HG03439 (cell line): ENCODE data around the gene SLC7A14.

Experiments used
- ATAC-seq: cut with Tn5 transposase; IDR thresholded peaks from one replicate; pipeline ENCODE4 v1.9.1; 2021; ENCODE audit warnings: mild to moderate bottlenecking, moderate library complexity; ENCODE audit not compliant: unreplicated experiment

The SLC7A14 gene

DNA sequence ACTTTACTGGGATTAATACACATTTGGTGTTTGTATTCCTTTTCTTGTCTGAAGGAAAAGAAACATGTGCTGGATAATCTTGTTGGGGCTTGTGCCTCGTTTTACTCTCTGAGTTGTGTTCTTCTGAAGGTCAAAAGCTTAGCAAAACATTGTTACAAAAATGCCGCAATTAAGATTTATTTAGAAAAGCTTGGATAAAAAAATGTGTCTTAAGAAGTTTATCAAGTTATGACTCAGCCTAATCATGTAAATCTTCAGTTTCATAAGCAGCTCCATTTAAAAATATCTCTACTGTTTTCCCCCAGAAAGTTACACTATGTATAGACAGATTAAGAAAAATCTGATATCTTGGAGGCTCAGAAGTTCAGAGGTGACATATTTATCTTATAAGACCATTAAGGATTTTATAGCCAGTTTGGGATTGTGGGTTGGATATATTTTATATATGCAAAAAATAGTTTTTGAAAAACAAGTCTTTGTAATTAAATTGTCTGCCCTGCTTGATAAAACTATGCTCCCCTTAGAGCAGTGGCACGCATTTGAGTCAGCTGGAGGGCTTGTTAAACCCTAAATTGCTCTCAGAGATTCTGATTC lies 110.7 kb downstream of the SLC7A14 start:
- no peak for ATAC-seq

GRCh38 chr3:170473358-170473757 lies 112.5 kb downstream of the SLC7A14 start:
- no peak for ATAC-seq

DNA sequence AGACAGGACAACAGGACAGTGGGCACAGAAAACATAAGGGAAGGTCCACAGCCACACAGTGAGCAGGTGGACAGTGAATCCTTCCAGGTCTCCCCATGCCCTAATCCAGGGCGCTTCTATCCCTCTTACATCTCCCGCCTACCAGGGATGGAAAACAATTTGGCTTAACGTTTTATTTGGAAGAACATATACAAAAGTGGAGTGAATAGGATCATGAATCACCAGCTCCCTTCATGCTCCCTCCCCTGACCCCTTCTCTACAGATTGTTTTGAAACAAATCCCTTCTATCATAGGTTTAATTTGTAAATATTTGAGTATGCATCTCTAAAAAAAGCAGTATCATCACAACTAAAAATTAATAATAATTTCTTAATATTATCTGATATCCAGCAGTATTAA lies 114.7 kb downstream of the SLC7A14 start:
- no peak for ATAC-seq

- ATAC-seq = no peak
Observed at GRCh38 chr3:170470063-170471016, 115.5 kb downstream of the SLC7A14 start.

DNA sequence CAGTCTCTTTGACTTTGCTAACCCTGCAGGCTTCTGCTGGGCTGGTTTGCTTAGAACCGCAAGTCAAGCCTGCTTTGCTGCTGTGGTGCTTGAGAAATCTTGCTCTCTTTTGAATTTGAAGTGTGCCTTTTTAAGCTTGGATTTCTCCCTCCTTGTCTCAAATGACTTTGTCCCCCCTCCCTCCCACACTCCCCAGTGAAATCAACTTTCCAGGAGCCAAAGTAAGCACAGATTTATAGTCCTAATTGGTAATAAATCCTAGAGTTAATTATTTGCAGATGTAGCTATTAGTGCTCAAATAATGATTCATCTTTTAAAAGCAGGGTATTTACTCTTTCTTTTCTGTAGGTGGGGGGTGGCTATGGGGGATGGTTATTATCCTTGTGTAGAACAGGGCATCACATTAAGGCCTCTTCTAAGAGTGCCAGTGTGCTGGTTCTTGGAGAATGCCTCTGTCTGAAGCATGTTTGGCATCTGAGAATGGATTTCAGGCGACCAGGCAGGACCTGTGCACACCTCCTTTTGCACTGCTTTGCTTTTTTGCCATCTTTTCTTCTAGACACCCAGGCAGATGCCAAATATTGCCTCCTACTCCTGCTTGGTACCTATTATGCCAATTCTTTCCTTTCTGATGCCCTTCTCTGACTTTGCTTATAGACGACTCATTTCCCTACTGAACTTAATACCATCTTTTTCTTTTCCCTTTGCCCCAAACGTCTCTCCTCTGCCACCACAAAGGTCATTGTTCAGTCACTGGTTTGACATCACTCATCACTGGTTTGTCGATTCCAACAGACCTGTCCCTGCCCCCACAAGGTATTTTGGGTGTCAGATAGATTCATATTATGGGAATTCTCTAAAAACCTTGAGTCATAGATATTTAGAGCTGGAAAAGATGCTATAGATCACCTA lies 116.5 kb downstream of the SLC7A14 start:
- ATAC-seq = no peak

GRCh38 chr3:170467571-170468147 lies 118.2 kb downstream of the SLC7A14 start:
- ATAC-seq = no peak

DNA sequence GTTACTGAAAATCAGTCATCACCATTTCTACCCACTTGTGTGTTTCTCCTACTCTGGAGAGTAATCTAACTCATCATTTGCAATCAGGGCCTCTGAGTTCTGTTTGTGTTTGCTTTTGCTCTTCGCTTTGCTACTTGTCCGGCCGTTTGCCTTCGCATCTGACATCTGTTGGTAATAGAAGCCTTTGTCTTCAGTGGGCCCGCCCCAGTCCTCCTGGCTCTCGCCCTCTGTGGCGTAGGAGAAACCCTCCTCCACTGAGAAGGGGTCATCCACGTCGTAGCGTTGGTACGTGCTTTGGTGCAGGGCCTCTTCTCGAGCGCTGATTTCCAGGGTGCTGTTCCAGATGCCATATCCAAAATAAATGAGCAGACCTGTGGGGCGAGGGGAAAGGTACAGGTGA lies 118.9 kb downstream of the SLC7A14 start:
- ATAC-seq = no peak

DNA sequence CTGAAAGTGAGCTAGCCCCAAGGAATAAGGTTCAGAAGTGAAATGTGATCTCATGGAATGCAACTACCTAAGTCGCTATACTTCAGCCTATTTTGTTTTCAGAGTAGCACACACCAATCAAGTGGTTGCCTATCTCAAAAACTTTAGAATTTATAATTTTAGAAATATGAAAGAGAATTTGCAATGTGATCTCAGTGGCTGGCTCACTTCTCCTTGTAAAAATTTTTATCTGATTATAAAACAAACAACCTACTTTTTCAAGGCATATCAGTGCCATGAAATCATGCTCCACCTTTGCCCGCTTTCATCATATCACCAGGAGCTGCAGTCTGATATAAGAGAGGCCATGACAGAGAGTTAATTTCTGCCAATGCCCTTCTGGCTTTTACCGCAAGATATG lies 119.9 kb downstream of the SLC7A14 start:
- ATAC-seq = no peak

DNA sequence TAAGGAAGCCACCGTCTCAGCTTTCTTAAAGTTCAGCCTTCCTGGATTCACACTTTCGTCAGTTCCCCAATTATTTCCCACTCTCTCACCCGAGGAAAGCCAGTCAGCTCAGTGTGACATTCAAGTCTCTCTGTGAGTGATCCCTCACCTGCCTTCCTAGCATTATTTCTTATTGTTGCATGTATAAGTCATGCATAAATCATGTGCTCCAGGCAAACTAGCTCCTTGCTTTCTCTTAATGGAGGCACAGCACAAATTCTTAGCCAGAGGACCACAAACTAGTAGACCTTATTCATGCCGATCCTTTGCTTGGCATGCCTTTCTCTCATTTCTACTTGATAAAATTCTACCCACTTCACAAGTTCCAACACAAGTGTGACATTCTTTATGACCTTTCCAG lies 122.9 kb downstream of the SLC7A14 start:
- ATAC-seq = no peak

- no peak for ATAC-seq
Observed at GRCh38 chr3:170458285-170458684, 127.6 kb downstream of the SLC7A14 start.

GRCh38 chr3:170454509-170454908 lies 131.4 kb downstream of the SLC7A14 start:
- ATAC-seq = no peak

GRCh38 chr3:170450039-170450438 lies 135.8 kb downstream of the SLC7A14 start:
- ATAC-seq = no peak

DNA sequence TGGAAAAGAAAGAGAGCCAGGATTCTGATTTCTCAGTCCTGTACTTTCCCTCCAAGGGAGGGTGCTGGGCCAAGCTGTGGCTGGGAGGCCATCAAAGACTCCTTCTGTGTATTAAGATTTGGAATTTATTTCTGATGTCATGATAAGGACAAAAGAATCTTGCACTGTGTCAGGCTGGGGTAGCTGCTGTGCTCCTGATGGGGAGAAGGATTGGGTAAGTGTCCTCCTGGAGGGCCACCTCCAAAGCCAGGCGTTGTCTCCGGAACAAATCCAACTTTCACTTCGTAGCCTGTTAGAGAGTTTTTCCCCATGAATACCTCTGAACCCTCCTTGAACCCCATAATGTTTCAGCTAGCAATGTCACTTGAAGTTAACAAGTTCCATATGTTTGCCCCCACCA lies 137.3 kb downstream of the SLC7A14 start:
- no peak for ATAC-seq

DNA sequence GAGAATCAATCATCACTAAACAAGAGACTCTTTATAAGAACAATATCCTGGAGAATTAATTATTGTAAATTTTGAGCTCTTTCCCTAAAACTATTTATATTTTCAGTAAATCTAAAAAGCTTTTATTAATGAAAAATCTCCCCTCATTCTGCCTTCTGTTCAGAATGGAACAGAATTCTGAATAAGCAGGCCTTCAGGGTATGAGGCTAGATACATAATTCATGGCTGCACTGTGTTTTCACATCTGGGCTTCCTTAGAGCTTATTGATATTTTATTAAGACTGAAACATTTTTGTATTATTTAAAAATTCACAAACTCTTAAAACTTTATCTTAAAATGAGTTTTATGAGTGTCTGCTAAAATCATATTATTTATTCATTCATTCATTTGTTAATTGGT lies 142.4 kb downstream of the SLC7A14 start:
- no peak for ATAC-seq

DNA sequence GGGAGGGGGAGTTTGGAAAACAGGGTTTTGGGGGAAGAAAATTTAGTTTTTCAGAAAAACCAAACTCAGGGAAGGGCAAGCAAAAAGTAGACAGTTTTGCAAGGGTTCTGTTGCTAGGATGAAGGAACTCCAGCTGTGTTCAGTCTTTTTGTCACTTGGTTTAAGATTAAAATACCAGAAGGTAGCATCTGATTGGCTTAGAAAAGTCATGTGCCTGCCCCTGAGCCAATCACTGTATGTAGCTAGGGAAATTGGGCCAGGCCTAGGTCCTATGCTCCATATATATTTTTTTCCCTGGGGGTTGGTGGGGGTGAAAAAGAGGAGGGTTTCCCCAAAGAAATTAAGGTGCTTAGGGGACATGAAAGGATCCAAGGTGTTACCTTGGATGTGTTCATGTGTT lies 142.9 kb downstream of the SLC7A14 start:
- ATAC-seq = no peak

DNA sequence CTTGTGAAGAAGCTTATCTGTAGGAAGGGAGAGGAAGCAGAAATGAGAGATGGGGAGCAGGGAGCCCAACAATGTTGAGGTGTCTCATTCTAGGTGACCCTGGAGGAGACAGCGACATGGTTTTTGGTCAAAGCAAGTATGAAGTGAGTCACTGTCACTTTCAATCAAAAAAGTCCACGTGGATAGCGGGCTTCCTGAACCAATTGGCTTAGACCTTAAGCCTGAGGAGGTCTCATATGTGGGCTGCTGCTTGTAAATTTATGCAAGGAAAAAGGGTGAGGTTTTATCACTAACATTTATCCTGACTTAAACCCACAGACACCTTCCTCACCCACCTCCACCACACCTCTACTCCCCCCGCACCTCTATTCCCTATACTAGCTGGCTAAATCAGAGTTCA lies 144.5 kb downstream of the SLC7A14 start:
- no peak for ATAC-seq

DNA sequence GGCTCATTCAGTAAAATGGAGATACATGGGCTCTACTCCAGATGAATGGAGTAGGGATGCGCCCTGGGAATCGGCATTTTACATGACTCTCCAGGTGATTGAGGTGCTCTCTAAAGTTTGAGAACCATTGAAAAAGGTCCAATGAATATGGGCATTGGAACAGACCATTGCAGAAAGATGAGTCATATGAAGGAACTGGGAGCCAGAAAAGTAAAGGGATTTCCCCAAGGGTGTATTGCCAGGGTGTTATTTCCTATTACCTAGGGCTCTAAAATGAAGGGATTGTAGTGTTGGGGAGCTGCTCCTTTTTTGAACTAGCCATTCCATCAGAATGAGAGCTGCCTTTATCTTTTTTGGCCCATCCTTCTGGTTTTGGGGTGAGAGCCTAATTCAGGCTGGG lies 145.5 kb downstream of the SLC7A14 start:
- ATAC-seq = no peak

- ATAC-seq = no peak
Observed at GRCh38 chr3:170438836-170439235, 147.0 kb downstream of the SLC7A14 start.

DNA sequence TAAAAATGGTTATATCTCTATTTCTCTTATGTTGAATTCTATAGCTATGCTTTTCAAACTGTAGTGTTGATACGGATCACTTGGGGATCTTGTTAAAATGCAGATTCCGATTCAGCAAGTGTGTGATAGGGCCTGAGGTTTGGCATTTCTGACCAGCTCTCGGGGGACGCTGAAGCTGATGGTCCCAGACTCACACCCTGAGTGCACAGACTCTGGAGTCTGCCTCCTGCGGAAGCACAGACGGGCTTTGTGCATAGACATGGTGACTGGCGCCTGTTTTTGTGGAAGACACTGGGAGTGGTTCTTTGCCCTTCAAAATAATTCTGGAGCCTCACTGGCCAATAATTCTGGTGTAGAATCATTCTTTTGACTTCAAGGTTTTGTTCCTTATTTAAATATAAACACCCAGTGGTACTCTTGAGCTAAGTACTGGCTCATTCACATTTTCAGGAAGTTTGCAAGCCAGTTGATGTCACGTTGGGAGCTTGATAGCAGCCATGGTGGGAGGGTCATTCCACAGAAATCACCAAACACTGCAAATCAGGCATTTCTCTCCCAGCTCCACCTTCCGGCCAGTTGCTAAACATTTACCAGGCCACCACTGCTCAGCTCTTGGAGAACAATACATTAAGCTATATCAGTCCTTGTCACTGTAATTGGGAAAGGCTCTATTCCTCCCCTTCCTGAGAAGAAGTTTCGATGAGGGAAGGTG lies 148.0 kb downstream of the SLC7A14 start:
- no peak for ATAC-seq

GRCh38 chr3:170437176-170437575 lies 148.7 kb downstream of the SLC7A14 start:
- ATAC-seq = no peak
